H9 (cell line): ENCODE measurements around the gene TMEM140. TPM values are rescaled to one million over a fixed set of nuclear protein-coding genes. Genes with fewer than 3 reads are reported as not detected.

ENCODE experiments used
- DNase-seq: peaks from one replicate; pipeline ENCODE4 v3.0.0-alpha.2; 2017
- H2AFZ ChIP-seq: one replicate; pipeline ENCODE4 v1.6.1; 2013; ENCODE audit warnings: mild to moderate bottlenecking, low read length, control low read depth, moderate library complexity
- H2AK5ac ChIP-seq: 2 replicates; pipeline ENCODE4 v1.6.1; 2013; ENCODE audit warnings: low read length, control low read depth, mixed read lengths; ENCODE audit not compliant: insufficient read length
- H2BK120ac ChIP-seq: one replicate; pipeline ENCODE4 v1.6.1; 2013; ENCODE audit warnings: low read depth, mild to moderate bottlenecking, low read length, control low read depth, inconsistent platforms; ENCODE audit not compliant: poor library complexity, severe bottlenecking
- H2BK12ac ChIP-seq: 2 replicates; pipeline ENCODE4 v1.6.1; 2013; ENCODE audit warnings: low read length, control low read depth, mixed read lengths, low read depth; ENCODE audit not compliant: insufficient read length
- H2BK15ac ChIP-seq: 2 replicates; pipeline ENCODE4 v1.6.1; 2013; ENCODE audit warnings: low read depth, low read length, control low read depth
- H2BK20ac ChIP-seq: one replicate; pipeline ENCODE4 v1.6.1; 2013; ENCODE audit warnings: low read depth, mild to moderate bottlenecking, low read length, control low read depth, inconsistent platforms; ENCODE audit not compliant: poor library complexity, severe bottlenecking
- H2BK5ac ChIP-seq: 2 replicates; pipeline ENCODE4 v1.6.1; 2013; ENCODE audit warnings: low read length, control low read depth, mixed read lengths; ENCODE audit not compliant: insufficient read length
- H3K14ac ChIP-seq: 2 replicates; pipeline ENCODE4 v1.6.1; 2013; ENCODE audit warnings: low read length, control low read depth; ENCODE audit not compliant: insufficient read depth
- H3K18ac ChIP-seq: 2 replicates; pipeline ENCODE4 v1.6.1; 2013; ENCODE audit warnings: low read depth, mild to moderate bottlenecking, mixed read lengths, low read length, control low read depth; ENCODE audit not compliant: insufficient read length
- H3K23ac ChIP-seq: 2 replicates; pipeline ENCODE4 v1.6.1; 2013; ENCODE audit warnings: low read length, control low read depth, mixed read lengths, low read depth; ENCODE audit not compliant: insufficient read length
- H3K23me2 ChIP-seq: 2 replicates; pipeline ENCODE4 v1.6.1; 2013; ENCODE audit warnings: low read depth, mild to moderate bottlenecking, mixed read lengths, low read length, control low read depth; ENCODE audit not compliant: insufficient read length, poor library complexity, severe bottlenecking
- H3K27ac ChIP-seq: 2 replicates; pipeline ENCODE4 v1.5.1; 2013; ENCODE audit warnings: low read length, control low read depth, mixed read lengths, low read depth; ENCODE audit not compliant: insufficient read length
- H3K27me3 ChIP-seq: 2 replicates; pipeline ENCODE4 v1.6.1; 2013; ENCODE audit warnings: low read length, control low read depth, inconsistent platforms; ENCODE audit not compliant: insufficient read depth
- H3K4ac ChIP-seq: 2 replicates; pipeline ENCODE4 v1.6.1; 2013; ENCODE audit warnings: low read depth, mild to moderate bottlenecking, control low read depth, inconsistent platforms, low read length, moderate library complexity
- H3K4me1 ChIP-seq: 2 replicates; pipeline ENCODE4 v1.6.1; 2013; ENCODE audit warnings: low read length, control low read depth, inconsistent platforms; ENCODE audit not compliant: insufficient read depth
- H3K4me2 ChIP-seq: 2 replicates; pipeline ENCODE4 v1.6.1; 2013; ENCODE audit warnings: low read length, control low read depth, mixed read lengths; ENCODE audit not compliant: insufficient read length, insufficient read depth
- H3K56ac ChIP-seq: 2 replicates; pipeline ENCODE4 v1.6.1; 2013; ENCODE audit warnings: low read depth, mild to moderate bottlenecking, mixed read lengths, low read length, control low read depth; ENCODE audit not compliant: insufficient read length
- H3K79me1 ChIP-seq: 2 replicates; pipeline ENCODE4 v1.6.1; 2013; ENCODE audit warnings: low read depth, mild to moderate bottlenecking, moderate library complexity, low read length, control low read depth, inconsistent platforms; ENCODE audit not compliant: insufficient read depth, poor library complexity, severe bottlenecking
- H3K79me2 ChIP-seq: 2 replicates; pipeline ENCODE4 v1.6.1; 2013; ENCODE audit warnings: low read length, control low read depth, inconsistent platforms; ENCODE audit not compliant: insufficient read depth
- H3K9ac ChIP-seq: 2 replicates; pipeline ENCODE4 v1.6.1; 2013; ENCODE audit warnings: low read length, control low read depth, mixed read lengths; ENCODE audit not compliant: insufficient read length; ENCODE audit errors: extremely low read depth
- H3K9me3 ChIP-seq: one replicate; pipeline ENCODE4 v1.6.1; 2013; ENCODE audit warnings: low read depth, low read length, inconsistent platforms; ENCODE audit not compliant: control insufficient read depth
- H3T11ph ChIP-seq: one replicate; pipeline ENCODE4 v1.6.1; 2013; ENCODE audit warnings: mild to moderate bottlenecking, low read length, control low read depth, inconsistent platforms
- H4K20me1 ChIP-seq: one replicate; pipeline ENCODE4 v1.6.1; 2013; ENCODE audit not compliant: control insufficient read depth, insufficient read length, insufficient read depth
- H4K5ac ChIP-seq: 2 replicates; pipeline ENCODE4 v1.6.1; 2013; ENCODE audit warnings: low read depth, mild to moderate bottlenecking, mixed read lengths, low read length, control low read depth; ENCODE audit not compliant: insufficient read length
- H4K8ac ChIP-seq: replicated peaks from 2 replicates; pipeline ENCODE4 v1.6.1; 2013; ENCODE audit warnings: low read length, control low read depth, mixed read lengths, low read depth; ENCODE audit not compliant: insufficient read length
- H4K91ac ChIP-seq: 2 replicates; pipeline ENCODE4 v1.6.1; 2013; ENCODE audit warnings: low read depth, mild to moderate bottlenecking, moderate library complexity, mixed read lengths, low read length, control low read depth; ENCODE audit not compliant: insufficient read length
- H3K27ac Mint-ChIP-seq, 3 experiments: 2 replicates in 2 of 3; 3 replicates in 1 of 3; pipeline ENCODE4 v1.8.0; 2020 to 2021; ENCODE audit warnings: mixed read lengths in 3 of 3, mild to moderate bottlenecking in 1 of 3, moderate library complexity in 1 of 3
- H3K27me3 Mint-ChIP-seq: 2 replicates; pipeline ENCODE4 v1.8.0; 2021; ENCODE audit warnings: low read depth, mild to moderate bottlenecking, moderate library complexity, mixed read lengths
- H3K36me3 Mint-ChIP-seq, 3 experiments: 2 replicates in 2 of 3; 3 replicates in 1 of 3; pipeline ENCODE4 v1.8.0; 2020 to 2021; ENCODE audit warnings: low read depth in 3 of 3, mixed read lengths in 3 of 3; ENCODE audit not compliant: insufficient read depth in 1 of 3
- H3K4me1 Mint-ChIP-seq, 2 experiments: 2 replicates each; pipeline ENCODE4 v1.8.0; 2020; ENCODE audit warnings: mixed read lengths in 2 of 2
- H3K4me3 Mint-ChIP-seq, 2 experiments: 2 replicates in 1 of 2; 3 replicates in 1 of 2; pipeline ENCODE4 v1.8.0; 2020 to 2021; ENCODE audit warnings: mild to moderate bottlenecking in 2 of 2, mixed read lengths in 2 of 2, moderate library complexity in 1 of 2
- H3K9me3 Mint-ChIP-seq, 2 experiments: 2 replicates in 1 of 2; 3 replicates in 1 of 2; pipeline ENCODE4 v1.8.0; 2020; ENCODE audit warnings: mild to moderate bottlenecking in 2 of 2, mixed read lengths in 2 of 2, moderate library complexity in 1 of 2
- WGBS: extraction: QIAGEN DNeasy Blood & Tissue Kit; methylation state at CpG from one replicate; pipeline ENCODE4 v1.1.7; 2013; ENCODE audit warnings: missing lambda C conversion rate, low lambda C conversion rate, mixed read lengths; ENCODE audit not compliant: insufficient read length; ENCODE audit errors: extremely low coverage; 5-methylcytosine and 5-hydroxymethylcytosine counted together
- total RNA-seq: library from RNA; stranded (reverse); gene quantifications from 2 replicates; pipeline ENCODE4 v1.2.1, GENCODE V29; 2021
- TF ChIP-seq, protein P1 (sequence below): fragments of 200-600 bp; sonication (generic); conservative IDR thresholded peaks from 3 replicates; pipeline ENCODE4 v1.8.0; 2021; ENCODE audit warnings: antibody characterized with exemption, mild to moderate bottlenecking

Gene TMEM140
- total RNA-seq, 1 experiment from 2014 or later = not detected

DNA sequence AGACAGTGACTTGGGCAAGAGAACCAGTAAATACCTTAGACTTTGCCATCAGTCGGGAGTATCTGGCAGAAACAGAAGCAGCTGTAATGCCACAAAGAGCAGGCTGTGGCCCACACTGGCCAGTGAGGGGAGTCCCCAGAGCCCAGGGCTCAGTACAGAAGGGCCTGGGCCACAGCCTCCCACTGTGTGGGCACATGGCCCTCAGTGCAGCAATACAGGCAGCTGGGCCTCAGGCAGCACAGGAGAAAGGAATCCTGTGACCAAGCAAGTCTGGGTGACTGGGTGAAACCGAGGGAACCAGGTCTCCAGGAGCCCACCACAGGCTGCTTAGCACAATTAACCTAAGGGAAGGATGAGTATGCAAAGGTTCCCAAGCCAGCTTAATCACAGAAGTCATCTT lies 49.5 kb downstream of the TMEM140 start:
- peaks cover 9 to 41% (median 18%) of the 10 kb centered on the region in 3 experiments for H3K36me3 Mint-ChIP-seq
- WGBS = no CpG with 5 or more reads among the region's 2 CpGs
- no peak overlapping the region for H2BK15ac ChIP-seq

More for the DNA sequence above, 49.5 kb downstream of the TMEM140 start:
- H3K4me3 Mint-ChIP-seq = no peak overlapping the region
- DNase-seq = no peak
- no peak overlapping the region for H3K14ac ChIP-seq
- H3K4me1 ChIP-seq = no peaks in the 10 kb centered on the region
- no peaks in the 10 kb centered on the region for H3K79me1 ChIP-seq
- H3K9me3 Mint-ChIP-seq = no peaks in the 10 kb centered on the region
- no peaks in the 10 kb centered on the region for H3K79me2 ChIP-seq
- H2AFZ ChIP-seq = no peak overlapping the region
- TF ChIP-seq, protein P1, sequence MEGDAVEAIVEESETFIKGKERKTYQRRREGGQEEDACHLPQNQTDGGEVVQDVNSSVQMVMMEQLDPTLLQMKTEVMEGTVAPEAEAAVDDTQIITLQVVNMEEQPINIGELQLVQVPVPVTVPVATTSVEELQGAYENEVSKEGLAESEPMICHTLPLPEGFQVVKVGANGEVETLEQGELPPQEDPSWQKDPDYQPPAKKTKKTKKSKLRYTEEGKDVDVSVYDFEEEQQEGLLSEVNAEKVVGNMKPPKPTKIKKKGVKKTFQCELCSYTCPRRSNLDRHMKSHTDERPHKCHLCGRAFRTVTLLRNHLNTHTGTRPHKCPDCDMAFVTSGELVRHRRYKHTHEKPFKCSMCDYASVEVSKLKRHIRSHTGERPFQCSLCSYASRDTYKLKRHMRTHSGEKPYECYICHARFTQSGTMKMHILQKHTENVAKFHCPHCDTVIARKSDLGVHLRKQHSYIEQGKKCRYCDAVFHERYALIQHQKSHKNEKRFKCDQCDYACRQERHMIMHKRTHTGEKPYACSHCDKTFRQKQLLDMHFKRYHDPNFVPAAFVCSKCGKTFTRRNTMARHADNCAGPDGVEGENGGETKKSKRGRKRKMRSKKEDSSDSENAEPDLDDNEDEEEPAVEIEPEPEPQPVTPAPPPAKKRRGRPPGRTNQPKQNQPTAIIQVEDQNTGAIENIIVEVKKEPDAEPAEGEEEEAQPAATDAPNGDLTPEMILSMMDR = no peak
- no peaks in the 10 kb centered on the region for H3K9me3 ChIP-seq
- H4K91ac ChIP-seq = no peak overlapping the region
- no peaks in the 10 kb centered on the region for H3K23me2 ChIP-seq
- no peak overlapping the region for H3K23ac ChIP-seq
- H4K20me1 ChIP-seq = no peaks in the 10 kb centered on the region
- no peak overlapping the region for H2BK120ac ChIP-seq
- H3K56ac ChIP-seq = no peak overlapping the region
- H3T11ph ChIP-seq = no peak overlapping the region
- peaks cover 0 to 5% of the 10 kb centered on the region in 2 experiments; a peak in 3 of 4 replicates for H3K4me1 Mint-ChIP-seq
- no peaks in the 10 kb centered on the region for H3K27me3 Mint-ChIP-seq
- no peak overlapping the region for H4K5ac ChIP-seq
- H3K9ac ChIP-seq = no peak overlapping the region
- no peak overlapping the region for H3K27ac Mint-ChIP-seq
- H2BK5ac ChIP-seq = no peak overlapping the region
- H3K27ac ChIP-seq = no peak overlapping the region
- no peak overlapping the region for H3K4me2 ChIP-seq
- H2AK5ac ChIP-seq = no peak overlapping the region
- no peaks in the 10 kb centered on the region for H3K27me3 ChIP-seq
- no peak overlapping the region for H2BK12ac ChIP-seq
- no peak overlapping the region for H2BK20ac ChIP-seq
- H4K8ac ChIP-seq = no peak overlapping the region
- H3K18ac ChIP-seq = no peak overlapping the region
- no peak overlapping the region for H3K4ac ChIP-seq
